IgD-negative memory B cell (primary cell): ENCODE measurements around the gene WDR1. TPM values are rescaled to one million over a fixed set of nuclear protein-coding genes. Genes with fewer than 3 reads are reported as not detected.

Experiments used
- H3K27ac Mint-ChIP-seq, 3 donors: one replicate each; pipeline ENCODE4 v1.8.0; 2020 to 2022; ENCODE audit warnings: mild to moderate bottlenecking in 3 of 3, mixed read lengths in 3 of 3, moderate library complexity in 1 of 3
- H3K27me3 Mint-ChIP-seq: one replicate; pipeline ENCODE4 v1.8.0; 2021; ENCODE audit warnings: mixed read lengths
- H3K36me3 Mint-ChIP-seq: one replicate; pipeline ENCODE4 v1.8.0; 2020; ENCODE audit warnings: mild to moderate bottlenecking, mixed read lengths
- H3K4me1 Mint-ChIP-seq, 3 donors: one replicate each; pipeline ENCODE4 v1.8.0; 2020 to 2022; ENCODE audit warnings: mixed read lengths in 3 of 3, mild to moderate bottlenecking in 1 of 3
- H3K4me3 Mint-ChIP-seq, 4 donors: one replicate each; pipeline ENCODE4 v1.8.0; 2020 to 2022; ENCODE audit warnings: mild to moderate bottlenecking in 4 of 4, mixed read lengths in 4 of 4, moderate library complexity in 3 of 4
- H3K9me3 Mint-ChIP-seq, 3 donors: one replicate each; pipeline ENCODE4 v1.8.0; 2020 to 2021; ENCODE audit warnings: mixed read lengths in 3 of 3, mild to moderate bottlenecking in 1 of 3
- polyA plus RNA-seq: library from polyadenylated mRNA; unstranded; fragments of 300-500 nt; fragmentation: Illumina TruSeq; gene quantifications from one replicate; pipeline ENCODE4 v1.2.3, GENCODE V29; 2021

The WDR1 gene
- polyA plus RNA-seq, 1 donor from 2014 or later = 213 TPM

- Mint-ChIP-seq H3K27ac (peak overlapping the region in 1 of 3 donors; percentile 59), H3K36me3 (peaks cover 4% of the 10 kb centered on the region), H3K9me3 (no peaks in the 10 kb centered on the region), H3K4me3 (no peak overlapping the region), H3K4me1 (peaks cover 0 to 1% (median 0%) of the 10 kb centered on the region in 3 donors), H3K27me3 (no peaks in the 10 kb centered on the region)
Measured at GRCh38 chr4:10072420-10073017, 44.1 kb downstream of the WDR1 start.

GRCh38 chr4:10069075-10069642, 47.4 kb downstream of the WDR1 start:
- no peaks in the 10 kb centered on the region for H3K4me1 Mint-ChIP-seq
- no peaks in the 10 kb centered on the region for H3K27me3 Mint-ChIP-seq
- no peaks in the 10 kb centered on the region for H3K9me3 Mint-ChIP-seq
- H3K4me3 Mint-ChIP-seq = no peak overlapping the region
- H3K36me3 Mint-ChIP-seq = peaks cover 10% of the 10 kb centered on the region
- no peak overlapping the region for H3K27ac Mint-ChIP-seq

- no peaks in the 10 kb centered on the region for H3K4me1 Mint-ChIP-seq
- no peaks in the 10 kb centered on the region for H3K27me3 Mint-ChIP-seq
- H3K36me3 Mint-ChIP-seq = peaks cover 10% of the 10 kb centered on the region
- H3K27ac Mint-ChIP-seq = no peak overlapping the region
- H3K9me3 Mint-ChIP-seq = no peaks in the 10 kb centered on the region
- no peak overlapping the region for H3K4me3 Mint-ChIP-seq
Measured at GRCh38 chr4:10066670-10067651, 49.6 kb downstream of the WDR1 start.

GRCh38 chr4:10066206-10066605, 50.4 kb downstream of the WDR1 start:
- no peaks in the 10 kb centered on the region for H3K9me3 Mint-ChIP-seq
- no peaks in the 10 kb centered on the region for H3K27me3 Mint-ChIP-seq
- peaks cover 10% of the 10 kb centered on the region for H3K36me3 Mint-ChIP-seq
- H3K4me1 Mint-ChIP-seq = no peaks in the 10 kb centered on the region
- no peak overlapping the region for H3K27ac Mint-ChIP-seq
- no peak overlapping the region for H3K4me3 Mint-ChIP-seq

- Mint-ChIP-seq H3K9me3 (no peaks in the 10 kb centered on the region), H3K27me3 (no peaks in the 10 kb centered on the region), H3K27ac (no peak overlapping the region), H3K4me1 (no peaks in the 10 kb centered on the region), H3K36me3 (peaks cover 10% of the 10 kb centered on the region), H3K4me3 (no peak overlapping the region)
Measured at GRCh38 chr4:10063544-10064300, 52.9 kb downstream of the WDR1 start.

GRCh38 chr4:10061650-10062415, 54.8 kb downstream of the WDR1 start:
- Mint-ChIP-seq H3K4me1 (no peaks in the 10 kb centered on the region), H3K27me3 (no peaks in the 10 kb centered on the region), H3K36me3 (peaks cover 9% of the 10 kb centered on the region), H3K4me3 (no peak overlapping the region), H3K27ac (no peak overlapping the region), H3K9me3 (no peaks in the 10 kb centered on the region)

- Mint-ChIP-seq H3K4me3 (no peak overlapping the region), H3K36me3 (peaks cover 4% of the 10 kb centered on the region), H3K4me1 (peaks cover 0 to 3% (median 0%) of the 10 kb centered on the region in 3 donors), H3K27ac (no peak overlapping the region), H3K9me3 (no peaks in the 10 kb centered on the region), H3K27me3 (no peaks in the 10 kb centered on the region)
Measured at GRCh38 chr4:10058371-10058770, 58.2 kb downstream of the WDR1 start.

- H3K27me3 Mint-ChIP-seq = no peaks in the 10 kb centered on the region
- H3K4me3 Mint-ChIP-seq = no peak overlapping the region
- H3K4me1 Mint-ChIP-seq = peaks cover 0 to 3% (median 0%) of the 10 kb centered on the region in 3 donors
- H3K9me3 Mint-ChIP-seq = no peaks in the 10 kb centered on the region
- peaks cover 4% of the 10 kb centered on the region for H3K36me3 Mint-ChIP-seq
- H3K27ac Mint-ChIP-seq = peak overlapping the region in 1 of 3 donors; percentile 16
Measured at GRCh38 chr4:10057023-10057395, 59.6 kb downstream of the WDR1 start.

GRCh38 chr4:10056334-10057022, 60.1 kb downstream of the WDR1 start:
- Mint-ChIP-seq H3K4me1 (peaks cover 0 to 3% (median 0%) of the 10 kb centered on the region in 3 donors), H3K9me3 (no peaks in the 10 kb centered on the region), H3K36me3 (peaks cover 4% of the 10 kb centered on the region), H3K27ac (peak overlapping the region in 1 of 3 donors; percentile 31), H3K27me3 (no peaks in the 10 kb centered on the region), H3K4me3 (no peak overlapping the region)

- no peaks in the 10 kb centered on the region for H3K9me3 Mint-ChIP-seq
- no peak overlapping the region for H3K4me3 Mint-ChIP-seq
- H3K27me3 Mint-ChIP-seq = no peaks in the 10 kb centered on the region
- peaks cover 0 to 3% (median 0%) of the 10 kb centered on the region in 3 donors for H3K4me1 Mint-ChIP-seq
- H3K36me3 Mint-ChIP-seq = peaks cover 4% of the 10 kb centered on the region
- no peak overlapping the region for H3K27ac Mint-ChIP-seq
Measured at GRCh38 chr4:10055871-10056270, 60.7 kb downstream of the WDR1 start.

- peaks cover 0 to 3% (median 0%) of the 10 kb centered on the region in 3 donors for H3K4me1 Mint-ChIP-seq
- no peaks in the 10 kb centered on the region for H3K9me3 Mint-ChIP-seq
- H3K27ac Mint-ChIP-seq = no peak overlapping the region
- H3K36me3 Mint-ChIP-seq = peaks cover 4% of the 10 kb centered on the region
- H3K4me3 Mint-ChIP-seq = no peak overlapping the region
- no peaks in the 10 kb centered on the region for H3K27me3 Mint-ChIP-seq
Measured at GRCh38 chr4:10054571-10055041, 62.0 kb downstream of the WDR1 start.

GRCh38 chr4:10053635-10054453, 62.8 kb downstream of the WDR1 start:
- peak overlapping the region in 1 of 3 donors; percentile 71 for H3K27ac Mint-ChIP-seq
- H3K4me3 Mint-ChIP-seq = no peak overlapping the region
- no peaks in the 10 kb centered on the region for H3K9me3 Mint-ChIP-seq
- H3K4me1 Mint-ChIP-seq = peaks cover 0 to 3% (median 0%) of the 10 kb centered on the region in 3 donors
- peaks cover 4% of the 10 kb centered on the region for H3K36me3 Mint-ChIP-seq
- H3K27me3 Mint-ChIP-seq = no peaks in the 10 kb centered on the region

GRCh38 chr4:10051517-10052135, 65.0 kb downstream of the WDR1 start:
- Mint-ChIP-seq H3K36me3 (peaks cover 1% of the 10 kb centered on the region), H3K27me3 (no peaks in the 10 kb centered on the region), H3K4me1 (peaks cover 0 to 3% (median 0%) of the 10 kb centered on the region in 3 donors), H3K9me3 (no peaks in the 10 kb centered on the region), H3K4me3 (no peak overlapping the region), H3K27ac (no peak overlapping the region)
